ENCODE results near the gene EXD3. TPM values are rescaled to one million over a fixed set of nuclear protein-coding genes. Genes with fewer than 3 reads are reported as not detected.
A peak's percentile ranks its signal among the peaks of the same experiment; 100 is the strongest.

The EXD3 gene
- total and polyA plus RNA-seq, 2 of the 13 experiments (the other 11 are each of a cell fraction or from before 2014, with no cell fraction given) = 2.7 to 4.8 TPM

GRCh38 chr9:137459601-137460362 is 36.8 kb upstream of the EXD3 start (continued):
- TF ChIP-seq ZHX1 (CRISPR knock-in tag; IDR thresholded peaks at IDR 0.05; ENCODE audit: low read depth) = no peak
- TF ChIP-seq ZNF281 (CRISPR knock-in tag; IDR thresholded peaks at IDR 0.05; ENCODE audit: borderline replicate concordance) = no peak; the same call in 1 of the 2 replicates
- no peak for TF ChIP-seq ZNF598 (CRISPR knock-in tag; IDR thresholded peaks at IDR 0.05; ENCODE audit: borderline replicate concordance)
- TF ChIP-seq SATB2 (CRISPR knock-in tag; IDR thresholded peaks at IDR 0.05) = no peak
- TF ChIP-seq SMYD3 (CRISPR knock-in tag; IDR thresholded peaks at IDR 0.05) = no peak
- no peak for TF ChIP-seq ADNP (CRISPR knock-in tag; IDR thresholded peaks at IDR 0.05)
- TF ChIP-seq ARNT (IDR thresholded peaks at IDR 0.05) = no peak
- TF ChIP-seq ZFP41 (CRISPR knock-in tag; IDR thresholded peaks at IDR 0.05; ENCODE audit: borderline replicate concordance) = peak; percentile 31; the same call in 1 of the 2 replicates
- no peak for TF ChIP-seq FOXC1 (CRISPR knock-in tag; IDR thresholded peaks at IDR 0.05; ENCODE audit: borderline replicate concordance)
- 0 out of 4 replicates have a peak, but pooled peaks of 1 of the 2 experiments have one; percentile 27 for TF ChIP-seq HMGXB4 (CRISPR knock-in tag; IDR thresholded peaks at IDR 0.05; ENCODE audit: borderline replicate concordance in 1 of 2, low read depth in 1 of 2)
- no peak for TF ChIP-seq SMAD3 (CRISPR knock-in tag; IDR thresholded peaks at IDR 0.05)
- TF ChIP-seq YY1 (IDR thresholded peaks at IDR 0.05; ENCODE audit: insufficient read depth, insufficient replicate concordance, low read depth, low read length) = no peak
- TF ChIP-seq AKNA (CRISPR knock-in tag; IDR thresholded peaks at IDR 0.05; ENCODE audit: borderline replicate concordance) = no peak
